ENCODE measurements around the gene CST6. TPM values are rescaled to one million over a fixed set of nuclear protein-coding genes. Genes with fewer than 3 reads are reported as not detected.
A peak's percentile ranks its signal among the peaks of the same experiment; 100 is the strongest.

The CST6 gene
- total RNA-seq, 2 donors from 2014 or later: not detected

- H3K4me1 ChIP-seq: peaks cover 5% of the 10 kb centered on the region
- TF ChIP-seq CTCF (IDR thresholded peaks at IDR 0.05): no peak
- intact Hi-C loops (cut with DNase I): no loop called here
Observed at GRCh38 chr11:66051766-66052663, 40.2 kb downstream of the CST6 start, which contains the start of gene SF3B2. SF3B2 (plus strand) TSS chr11:66052364; CDS start chr11:66052385, 21 bp downstream.

DNA sequence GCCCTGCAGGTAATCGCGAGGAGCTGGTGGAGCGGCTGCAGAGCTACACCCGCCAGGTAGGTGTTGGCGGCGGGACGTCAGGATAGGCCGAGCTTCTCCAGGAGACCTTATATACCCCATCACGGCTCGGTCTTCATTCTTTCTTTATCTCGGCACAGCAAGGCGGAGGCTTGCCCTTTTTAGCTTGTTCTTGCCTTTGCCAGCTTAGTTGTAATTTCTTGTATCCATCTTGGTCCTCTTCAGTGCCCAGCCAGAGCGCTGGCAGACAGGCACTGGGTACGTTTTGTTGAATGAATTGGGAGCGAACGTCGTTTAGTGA lies 40.8 kb downstream of the CST6 start:
- peaks cover 5% of the 10 kb centered on the region for H3K4me1 ChIP-seq
- no peak for DNase-seq
- intact Hi-C loops (cut with DNase I): no loop called here

More at GRCh38 chr11:66051766-66052663, 40.2 kb downstream of the CST6 start, which contains the start of gene SF3B2:
- Histone ChIP-seq H3K27me3 (no peaks in the 10 kb centered on the region), H3K9ac (ENCODE audit: low read depth in 2 of 2, low read length in 2 of 2) (peak within 1 kb of the TSS; percentile 96 to 99), H3K36me3 (peaks cover 19% of the 10 kb centered on the region), H3K4me3 (peak within 1 kb of the TSS; percentile 98), H3K9me3 (no peaks in the 10 kb centered on the region), H3K27ac (peak within 1 kb of the TSS; percentile 95)
- DNase-seq: peak; percentile 98

DNA sequence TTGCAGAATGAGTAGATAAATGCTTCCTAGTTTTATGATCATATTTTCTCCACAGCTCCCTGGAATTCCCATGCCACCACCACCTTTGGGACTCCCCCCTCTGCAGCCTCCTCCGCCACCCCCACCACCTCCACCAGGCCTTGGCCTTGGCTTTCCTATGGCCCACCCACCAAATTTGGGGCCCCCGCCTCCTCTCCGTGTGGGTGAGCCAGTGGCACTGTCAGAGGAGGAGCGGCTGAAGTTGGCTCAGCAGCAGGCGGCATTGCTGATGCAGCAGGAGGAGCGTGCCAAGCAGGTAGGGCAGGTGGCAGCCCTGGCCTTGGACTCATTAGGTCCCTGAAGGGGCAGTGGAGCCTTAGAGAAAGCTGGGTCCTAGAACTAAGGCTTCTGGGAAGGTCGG lies 43.2 kb downstream of the CST6 start:
- Histone ChIP-seq H3K27ac (no peak overlapping the region), H3K27me3 (no peaks in the 10 kb centered on the region), H3K4me3 (no peak overlapping the region), H3K9ac (ENCODE audit: low read depth in 2 of 2, low read length in 2 of 2) (no peak overlapping the region), H3K36me3 (peaks cover 34% of the 10 kb centered on the region), H3K9me3 (no peaks in the 10 kb centered on the region), H3K4me1 (peaks cover 5% of the 10 kb centered on the region)
- no peak for DNase-seq
- no peak for TF ChIP-seq CTCF (IDR thresholded peaks at IDR 0.05)
- intact Hi-C loops (cut with DNase I): no loop called here

More for the DNA sequence above, 40.8 kb downstream of the CST6 start:
- peaks cover 22% of the 10 kb centered on the region for H3K36me3 ChIP-seq
- no peak for TF ChIP-seq CTCF (IDR thresholded peaks at IDR 0.05)
- H3K9ac ChIP-seq (ENCODE audit: low read depth in 2 of 2, low read length in 2 of 2): peak overlapping the region; percentile 96 to 99
- H3K27ac ChIP-seq: peak overlapping the region; percentile 95
- H3K4me3 ChIP-seq: peak overlapping the region; percentile 98
- H3K9me3 ChIP-seq: no peaks in the 10 kb centered on the region
- H3K27me3 ChIP-seq: no peaks in the 10 kb centered on the region

DNA sequence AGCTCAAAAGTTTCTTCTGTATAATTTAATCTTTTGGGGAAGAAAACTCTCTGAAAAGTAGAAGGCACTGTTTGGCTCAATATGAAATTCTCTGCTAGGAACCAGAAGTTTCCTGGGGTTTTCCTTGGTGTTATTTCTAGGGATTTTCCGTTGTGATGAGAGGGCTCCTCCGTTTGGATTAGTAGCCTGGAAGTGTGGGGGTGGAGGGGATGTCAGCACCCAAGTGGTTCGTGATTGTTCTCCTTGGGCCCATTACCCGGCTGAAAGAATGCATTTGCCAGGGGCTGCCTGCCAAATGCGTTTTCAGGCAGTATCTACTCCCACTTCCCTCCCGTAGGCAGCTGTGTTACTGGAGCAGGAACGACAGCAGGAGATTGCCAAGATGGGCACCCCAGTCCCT lies 44.7 kb downstream of the CST6 start:
- Histone ChIP-seq H3K9ac (ENCODE audit: low read depth in 2 of 2, low read length in 2 of 2) (no peak overlapping the region), H3K4me3 (no peak overlapping the region), H3K9me3 (no peaks in the 10 kb centered on the region), H3K27ac (no peak overlapping the region), H3K36me3 (peaks cover 40% of the 10 kb centered on the region), H3K27me3 (no peaks in the 10 kb centered on the region), H3K4me1 (no peaks in the 10 kb centered on the region)
- intact Hi-C loops (cut with DNase I): no loop called here
- DNase-seq: no peak
- no peak for TF ChIP-seq CTCF (IDR thresholded peaks at IDR 0.05)

DNA sequence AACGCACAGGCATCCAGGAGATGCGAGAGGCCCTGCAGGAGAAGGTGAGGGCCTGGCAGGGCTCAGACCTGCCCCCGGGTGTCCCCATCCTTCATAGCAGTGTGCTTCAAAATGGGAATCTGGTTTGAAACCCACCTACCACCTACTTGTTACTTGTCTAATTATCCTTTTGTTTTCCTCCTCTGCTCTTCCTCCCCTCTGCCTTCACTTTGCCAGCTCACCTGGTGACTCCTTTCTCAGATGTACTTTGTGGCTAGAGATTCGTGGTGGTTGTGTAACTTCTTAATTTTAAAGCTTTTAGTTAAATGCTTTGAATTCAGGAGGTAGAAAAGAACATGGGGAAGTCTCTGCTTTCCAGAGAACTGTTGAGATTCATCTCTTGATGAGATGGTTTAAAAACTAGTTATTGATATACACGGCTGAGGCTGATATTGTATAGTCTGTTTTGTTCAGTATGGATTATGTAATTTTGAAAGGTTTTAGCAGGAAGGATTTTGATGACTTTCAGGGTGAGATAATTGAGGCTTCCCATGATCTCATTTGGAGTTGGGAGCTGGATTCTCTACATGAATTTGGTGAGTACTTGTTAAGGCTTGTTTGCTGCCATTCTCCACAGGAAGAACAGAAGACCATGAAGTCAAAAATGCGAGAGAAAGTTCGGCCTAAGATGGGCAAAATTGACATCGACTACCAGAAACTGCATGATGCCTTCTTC lies 48.3 kb downstream of the CST6 start:
- DNase-seq: no peak
- intact Hi-C loops (cut with DNase I): no loop called here
- Histone ChIP-seq H3K36me3 (peaks cover 52% of the 10 kb centered on the region), H3K4me1 (no peaks in the 10 kb centered on the region), H3K9ac (ENCODE audit: low read depth in 2 of 2, low read length in 2 of 2) (no peak overlapping the region), H3K9me3 (no peaks in the 10 kb centered on the region), H3K4me3 (no peak overlapping the region), H3K27ac (no peak overlapping the region), H3K27me3 (no peaks in the 10 kb centered on the region)
- no peak for TF ChIP-seq CTCF (IDR thresholded peaks at IDR 0.05)
